Neural progenitor cell (in vitro differentiated cells): ENCODE measurements around the gene NCOA1.

ENCODE experiments used
- EZH2 ChIP-seq: fragments of 200-600 bp; sonication (generic); IDR thresholded peaks from 2 replicates; pipeline ENCODE4 v1.6.1; 2017; ENCODE audit warnings: antibody characterized with exemption, mild to moderate bottlenecking, moderate library complexity
- EZH2phosphoT487 ChIP-seq: fragments of 200-600 bp; sonication (generic); IDR thresholded peaks from 2 replicates; pipeline ENCODE4 v1.6.1; 2017; ENCODE audit warnings: antibody characterized with exemption
- TF ChIP-seq, protein P1 (sequence below): fragments of 200-600 bp; sonication (generic); IDR thresholded peaks from 2 replicates; pipeline ENCODE4 v1.5.1; 2017; ENCODE audit warnings: antibody characterized with exemption, mild to moderate bottlenecking

DNA sequence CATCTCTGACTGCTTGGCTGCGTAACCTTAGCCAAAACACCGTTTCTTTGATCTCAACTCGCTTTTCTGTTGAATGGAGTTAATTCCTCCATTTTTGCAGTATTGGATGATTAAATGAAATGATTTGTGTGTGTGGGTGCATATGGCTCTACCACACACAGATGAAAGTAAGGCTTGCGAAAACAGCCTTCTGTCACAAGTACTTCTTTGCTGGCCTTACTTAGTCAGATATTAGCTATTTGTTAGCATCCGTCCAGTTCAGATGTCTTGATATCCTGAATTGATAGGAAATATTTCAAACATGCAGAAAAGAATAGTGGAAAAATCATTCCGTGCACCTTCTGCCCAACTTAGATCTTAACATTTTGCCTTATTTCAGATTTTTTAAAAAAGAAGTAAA, 21.8 kb downstream of the NCOA1 start:
- TF ChIP-seq, protein P1, sequence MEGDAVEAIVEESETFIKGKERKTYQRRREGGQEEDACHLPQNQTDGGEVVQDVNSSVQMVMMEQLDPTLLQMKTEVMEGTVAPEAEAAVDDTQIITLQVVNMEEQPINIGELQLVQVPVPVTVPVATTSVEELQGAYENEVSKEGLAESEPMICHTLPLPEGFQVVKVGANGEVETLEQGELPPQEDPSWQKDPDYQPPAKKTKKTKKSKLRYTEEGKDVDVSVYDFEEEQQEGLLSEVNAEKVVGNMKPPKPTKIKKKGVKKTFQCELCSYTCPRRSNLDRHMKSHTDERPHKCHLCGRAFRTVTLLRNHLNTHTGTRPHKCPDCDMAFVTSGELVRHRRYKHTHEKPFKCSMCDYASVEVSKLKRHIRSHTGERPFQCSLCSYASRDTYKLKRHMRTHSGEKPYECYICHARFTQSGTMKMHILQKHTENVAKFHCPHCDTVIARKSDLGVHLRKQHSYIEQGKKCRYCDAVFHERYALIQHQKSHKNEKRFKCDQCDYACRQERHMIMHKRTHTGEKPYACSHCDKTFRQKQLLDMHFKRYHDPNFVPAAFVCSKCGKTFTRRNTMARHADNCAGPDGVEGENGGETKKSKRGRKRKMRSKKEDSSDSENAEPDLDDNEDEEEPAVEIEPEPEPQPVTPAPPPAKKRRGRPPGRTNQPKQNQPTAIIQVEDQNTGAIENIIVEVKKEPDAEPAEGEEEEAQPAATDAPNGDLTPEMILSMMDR, result no peak
- TF ChIP-seq EZH2phosphoT487 (no peak), EZH2 (no peak)
